ENCODE measurements around the gene GCK.

GRCh38 chr7:44127161-44127560, 62.1 kb downstream of the GCK start:
- no peak for TF ChIP-seq EZH2 (IDR thresholded peaks at IDR 0.05; ENCODE audit: borderline replicate concordance, low read depth, low read length, severe bottlenecking)
- TF ChIP-seq, protein P1, sequence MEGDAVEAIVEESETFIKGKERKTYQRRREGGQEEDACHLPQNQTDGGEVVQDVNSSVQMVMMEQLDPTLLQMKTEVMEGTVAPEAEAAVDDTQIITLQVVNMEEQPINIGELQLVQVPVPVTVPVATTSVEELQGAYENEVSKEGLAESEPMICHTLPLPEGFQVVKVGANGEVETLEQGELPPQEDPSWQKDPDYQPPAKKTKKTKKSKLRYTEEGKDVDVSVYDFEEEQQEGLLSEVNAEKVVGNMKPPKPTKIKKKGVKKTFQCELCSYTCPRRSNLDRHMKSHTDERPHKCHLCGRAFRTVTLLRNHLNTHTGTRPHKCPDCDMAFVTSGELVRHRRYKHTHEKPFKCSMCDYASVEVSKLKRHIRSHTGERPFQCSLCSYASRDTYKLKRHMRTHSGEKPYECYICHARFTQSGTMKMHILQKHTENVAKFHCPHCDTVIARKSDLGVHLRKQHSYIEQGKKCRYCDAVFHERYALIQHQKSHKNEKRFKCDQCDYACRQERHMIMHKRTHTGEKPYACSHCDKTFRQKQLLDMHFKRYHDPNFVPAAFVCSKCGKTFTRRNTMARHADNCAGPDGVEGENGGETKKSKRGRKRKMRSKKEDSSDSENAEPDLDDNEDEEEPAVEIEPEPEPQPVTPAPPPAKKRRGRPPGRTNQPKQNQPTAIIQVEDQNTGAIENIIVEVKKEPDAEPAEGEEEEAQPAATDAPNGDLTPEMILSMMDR (IDR thresholded peaks at IDR 0.05; ENCODE audit: extremely low read depth in 1 of 2, insufficient read depth in 1 of 2, low read depth in 1 of 2, low read length in 2 of 2) = no peak
- TF ChIP-seq POLR2A (IDR thresholded peaks at IDR 0.05; ENCODE audit: low read depth, low read length) = no peak
- TF ChIP-seq POLR2AphosphoS5 (IDR thresholded peaks at IDR 0.05; ENCODE audit: insufficient read depth, low read depth, low read length) = no peak
- TF ChIP-seq GATA2 (IDR thresholded peaks at IDR 0.05; ENCODE audit: insufficient read depth, insufficient read length, low read depth, low read length) = no peak
- TF ChIP-seq, protein P2, sequence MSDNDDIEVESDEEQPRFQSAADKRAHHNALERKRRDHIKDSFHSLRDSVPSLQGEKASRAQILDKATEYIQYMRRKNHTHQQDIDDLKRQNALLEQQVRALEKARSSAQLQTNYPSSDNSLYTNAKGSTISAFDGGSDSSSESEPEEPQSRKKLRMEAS (IDR thresholded peaks at IDR 0.05; ENCODE audit: insufficient read depth, insufficient read length) = no peak
